Measurements from ENCODE around the gene NOTCH2. TPM values are rescaled to one million over a fixed set of nuclear protein-coding genes. Genes with fewer than 3 reads are reported as not detected.
"Not testable (repeated sequence)": the region's sequence is repeated elsewhere in the genome, so short reads cannot be mapped to it uniquely, and the experiment has no call there.

Gene NOTCH2
- total RNA-seq, 1 donor from 2014 or later: 48.8 TPM

DNA sequence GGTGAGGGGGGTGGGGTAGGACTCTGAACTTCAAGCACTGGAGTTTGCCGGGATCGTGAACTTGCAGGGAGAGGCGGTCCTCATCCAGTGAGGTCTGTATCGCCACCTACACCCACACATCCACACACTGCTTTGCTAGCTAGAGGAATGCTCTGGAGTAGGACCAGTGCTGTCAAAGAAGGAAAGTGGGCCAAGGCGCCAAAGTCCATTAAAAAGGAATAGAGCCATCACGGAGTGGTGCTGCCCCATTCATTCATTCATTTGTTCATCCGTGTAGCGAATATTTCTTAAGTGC is 405 bp upstream of the NOTCH2 start:
- DNase-seq (ENCODE audit: extremely low read depth, low read depth, low spot score): not testable (repeated sequence)

DNA sequence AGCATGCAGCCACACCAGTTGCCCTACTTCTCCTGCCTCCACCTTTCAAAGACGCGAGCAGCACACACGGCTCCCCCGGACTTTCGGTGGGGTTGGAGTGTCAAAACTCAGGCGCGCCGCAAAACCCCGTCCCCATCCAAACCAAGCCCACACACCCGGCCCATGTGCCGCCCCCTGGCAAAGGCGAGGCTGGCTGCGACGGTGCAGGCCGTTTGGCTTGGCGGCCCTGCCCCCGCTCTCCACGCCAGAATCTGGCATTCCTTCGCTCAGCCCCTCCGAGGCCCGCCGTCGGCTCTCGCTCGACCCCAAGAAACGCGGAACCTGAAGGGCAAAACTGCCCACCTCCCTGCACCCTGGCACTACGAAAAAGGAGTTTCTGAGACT is 787 bp downstream of the NOTCH2 start:
- not testable (repeated sequence) for DNase-seq (ENCODE audit: extremely low read depth, low read depth, low spot score)

DNA sequence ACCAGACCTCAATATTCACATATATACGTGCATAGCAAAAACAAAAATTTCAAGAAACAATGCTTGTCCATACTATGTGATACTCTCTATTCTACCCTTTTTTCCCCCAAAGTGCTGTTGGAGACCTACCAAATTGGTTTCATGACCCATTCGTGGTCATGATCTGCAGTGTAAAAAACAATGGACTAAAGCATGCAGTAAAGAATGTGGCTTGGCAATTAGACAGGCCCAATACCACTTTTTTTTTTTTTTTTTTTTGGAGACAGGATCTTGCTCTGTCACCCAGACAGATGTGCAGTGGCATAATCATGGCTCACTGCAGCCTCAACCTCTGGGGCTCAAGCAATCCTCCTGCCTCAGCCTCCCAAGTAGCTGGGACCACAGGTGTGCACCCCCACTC is 21.3 kb downstream of the NOTCH2 start:
- not testable (repeated sequence) for DNase-seq (ENCODE audit: extremely low read depth, low read depth, low spot score)

DNA sequence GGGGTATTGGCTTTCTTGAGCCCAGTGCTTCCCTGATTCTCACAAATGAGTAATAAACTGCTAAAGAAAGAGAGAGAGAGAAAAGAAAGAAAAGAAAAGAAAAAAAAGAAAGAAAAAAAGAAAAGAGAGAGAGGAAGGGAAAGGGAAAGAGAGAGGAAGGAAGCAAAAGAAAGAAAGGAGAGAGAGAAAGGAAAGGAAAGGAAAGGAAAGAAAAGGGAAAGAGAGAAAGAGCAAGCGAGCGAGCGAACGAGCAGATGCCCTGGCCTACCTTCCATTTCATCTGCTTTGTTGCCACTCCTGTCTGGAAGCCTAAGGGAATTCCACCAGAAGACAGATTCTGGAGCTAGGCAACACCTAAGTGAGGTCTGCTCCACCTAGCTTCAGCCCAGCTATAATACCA is 27.7 kb downstream of the NOTCH2 start:
- not testable (repeated sequence) for DNase-seq (ENCODE audit: extremely low read depth, low read depth, low spot score)

DNA sequence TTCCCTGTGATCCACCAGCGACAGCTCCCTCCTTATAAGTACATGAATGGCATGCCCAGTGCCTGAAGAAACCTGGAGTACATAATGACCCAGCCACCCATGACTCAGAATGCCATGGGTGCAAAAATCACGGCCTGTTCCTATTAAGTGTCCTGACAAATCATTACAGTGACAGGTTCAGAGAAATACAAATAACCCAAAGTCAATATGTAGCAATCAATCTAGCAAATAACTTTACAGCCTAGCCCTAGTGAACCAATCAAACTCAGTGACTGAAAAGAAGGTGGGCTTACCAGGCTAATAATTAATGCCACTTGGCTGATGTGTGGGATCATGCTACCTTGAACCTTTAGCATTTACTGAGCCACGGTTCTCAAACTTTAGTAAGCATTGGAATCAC is 37.2 kb downstream of the NOTCH2 start:
- DNase-seq (ENCODE audit: extremely low read depth, low read depth, low spot score): not testable (repeated sequence)

DNA sequence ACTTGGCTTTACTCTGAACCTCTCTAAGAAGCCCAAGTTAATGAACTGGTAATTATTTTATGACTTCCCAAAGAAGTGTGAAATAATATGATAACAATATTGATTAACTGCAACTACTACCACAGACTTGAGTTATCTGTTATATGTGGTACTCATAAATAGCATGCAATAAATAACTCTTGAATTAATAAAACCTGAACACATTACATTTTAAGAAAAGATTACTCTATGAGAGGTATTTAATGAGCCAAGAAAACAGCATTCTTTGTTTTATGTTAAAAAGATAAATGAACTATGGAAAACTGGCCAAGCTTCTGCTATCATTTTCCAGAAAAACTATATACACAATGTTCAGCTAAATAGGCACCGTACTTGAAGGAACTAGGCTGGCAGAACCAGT is 45.7 kb downstream of the NOTCH2 start:
- not testable (repeated sequence) for DNase-seq (ENCODE audit: extremely low read depth, low read depth, low spot score)

DNA sequence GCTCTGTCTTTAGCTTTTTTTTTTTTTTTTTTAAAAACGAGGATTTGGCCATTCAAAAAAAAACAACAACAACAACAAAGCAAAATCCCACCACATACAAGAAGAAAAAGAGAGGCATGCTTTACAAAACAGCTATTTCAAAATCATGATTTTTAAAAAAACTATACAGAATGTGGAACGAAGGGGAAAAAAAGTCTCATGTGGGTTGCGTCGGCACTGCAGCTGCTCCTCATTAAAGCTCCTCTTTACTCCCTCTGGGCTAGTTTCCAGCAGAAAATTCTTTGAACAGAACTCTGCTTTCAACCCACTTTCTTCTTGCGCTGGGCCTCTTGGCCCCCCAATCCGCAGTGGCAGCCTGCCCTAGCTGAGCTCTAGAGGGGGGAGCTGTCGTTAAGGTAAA is 54.5 kb downstream of the NOTCH2 start:
- not testable (repeated sequence) for DNase-seq (ENCODE audit: extremely low read depth, low read depth, low spot score)

DNA sequence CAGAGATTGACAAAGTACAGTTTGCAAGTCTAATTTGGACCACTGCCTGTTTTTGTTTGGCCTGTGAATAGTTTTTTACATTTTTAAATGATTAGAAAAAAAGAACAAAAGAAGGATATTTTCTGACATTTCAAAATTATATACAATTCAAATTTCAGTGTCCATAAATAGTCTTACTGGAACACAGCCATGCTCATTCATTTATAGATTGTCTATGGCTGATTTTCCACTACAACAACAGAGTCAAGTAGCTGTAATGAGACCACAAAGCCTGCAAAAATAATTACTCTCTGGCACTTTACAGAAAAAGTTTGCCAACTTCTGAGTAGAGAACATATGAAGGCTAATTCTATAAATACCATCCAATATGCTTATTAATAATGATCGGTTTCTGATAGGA is 61.1 kb downstream of the NOTCH2 start:
- not testable (repeated sequence) for DNase-seq (ENCODE audit: extremely low read depth, low read depth, low spot score)

DNA sequence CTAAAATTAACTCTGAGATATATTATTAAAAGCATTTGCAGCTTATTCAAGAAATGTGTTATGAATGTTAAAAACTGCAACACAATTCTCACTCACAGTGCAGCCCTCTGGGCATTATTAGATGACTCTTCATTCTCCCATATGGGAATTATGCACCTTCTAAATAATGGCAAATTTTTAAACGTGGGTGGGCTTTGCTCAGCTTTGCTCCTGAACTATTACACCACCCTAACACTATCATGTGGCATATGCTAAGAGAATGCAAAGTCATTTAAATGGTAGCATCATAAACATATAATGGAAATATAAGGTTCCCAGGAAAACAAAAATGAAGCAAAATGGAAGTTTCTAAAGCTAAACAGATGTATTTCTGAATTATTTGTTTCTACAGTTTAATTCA is 61.6 kb downstream of the NOTCH2 start:
- not testable (repeated sequence) for DNase-seq (ENCODE audit: extremely low read depth, low read depth, low spot score)

DNA sequence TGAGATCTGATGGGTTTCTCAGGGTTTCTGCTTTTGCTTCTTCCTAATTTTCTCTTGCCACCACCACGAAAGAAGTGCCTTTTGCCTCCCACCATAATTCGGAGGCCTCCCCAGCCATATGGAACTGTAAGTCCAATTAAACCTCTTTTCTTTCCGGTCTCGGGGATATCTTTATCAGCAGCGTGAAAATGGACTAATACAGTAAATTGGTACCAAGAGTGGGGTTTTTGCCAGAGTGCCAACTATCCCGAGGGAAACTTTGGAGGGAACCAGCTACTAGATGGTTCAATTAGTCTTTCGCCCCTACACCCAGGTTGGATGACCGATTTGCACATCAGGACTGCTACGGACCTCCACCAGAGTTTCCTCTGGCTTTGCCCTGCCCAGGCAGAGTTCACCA is 68.4 kb downstream of the NOTCH2 start:
- DNase-seq (ENCODE audit: extremely low read depth, low read depth, low spot score): not testable (repeated sequence)

DNA sequence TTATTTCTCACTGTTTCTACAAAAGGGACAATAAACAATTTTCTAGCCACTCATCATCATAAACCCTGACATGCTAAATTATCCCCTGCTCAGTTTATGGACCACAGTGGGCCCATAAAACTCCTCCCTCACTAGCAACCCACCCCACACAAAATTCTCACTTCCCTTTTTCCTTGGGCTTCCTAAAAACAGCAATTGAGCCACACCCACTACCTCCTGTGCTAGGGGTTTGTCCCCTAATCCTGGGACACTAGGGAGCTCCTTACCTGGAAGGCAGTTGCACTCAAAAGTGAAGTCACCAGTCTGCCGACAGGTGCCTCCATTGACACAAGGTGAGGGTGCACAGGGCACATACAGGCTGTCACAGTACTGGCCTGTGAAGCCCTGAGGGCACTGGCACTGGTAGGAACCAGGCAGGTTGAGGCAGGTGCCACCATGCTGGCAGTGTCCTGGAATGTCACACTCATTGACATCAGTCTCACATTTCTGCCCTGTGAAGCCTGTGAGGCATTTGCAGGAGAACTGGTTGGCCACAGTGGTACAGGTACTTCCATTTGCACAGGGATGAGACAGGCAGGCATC is 72.6 kb downstream of the NOTCH2 start:
- not testable (repeated sequence) for DNase-seq (ENCODE audit: extremely low read depth, low read depth, low spot score)

DNA sequence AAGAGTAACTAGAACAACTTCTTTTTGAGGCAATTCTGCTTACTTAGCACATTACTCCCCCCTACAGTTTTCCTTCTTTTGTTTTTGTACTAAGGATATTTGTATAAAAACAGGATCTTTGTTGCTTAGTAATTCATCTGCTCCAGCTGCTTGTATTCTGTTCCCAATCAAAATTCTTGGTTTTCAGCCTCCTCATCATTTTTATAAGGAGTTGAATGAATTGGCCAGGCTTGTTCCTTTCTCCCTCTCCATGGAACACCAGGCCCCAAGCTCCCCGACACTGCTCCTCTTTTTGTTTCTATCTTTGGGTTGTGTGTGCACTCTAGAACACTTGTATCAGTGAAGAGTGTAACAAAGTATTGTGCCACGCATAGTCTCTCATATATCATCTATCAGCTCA is 73.5 kb downstream of the NOTCH2 start:
- DNase-seq (ENCODE audit: extremely low read depth, low read depth, low spot score): not testable (repeated sequence)

DNA sequence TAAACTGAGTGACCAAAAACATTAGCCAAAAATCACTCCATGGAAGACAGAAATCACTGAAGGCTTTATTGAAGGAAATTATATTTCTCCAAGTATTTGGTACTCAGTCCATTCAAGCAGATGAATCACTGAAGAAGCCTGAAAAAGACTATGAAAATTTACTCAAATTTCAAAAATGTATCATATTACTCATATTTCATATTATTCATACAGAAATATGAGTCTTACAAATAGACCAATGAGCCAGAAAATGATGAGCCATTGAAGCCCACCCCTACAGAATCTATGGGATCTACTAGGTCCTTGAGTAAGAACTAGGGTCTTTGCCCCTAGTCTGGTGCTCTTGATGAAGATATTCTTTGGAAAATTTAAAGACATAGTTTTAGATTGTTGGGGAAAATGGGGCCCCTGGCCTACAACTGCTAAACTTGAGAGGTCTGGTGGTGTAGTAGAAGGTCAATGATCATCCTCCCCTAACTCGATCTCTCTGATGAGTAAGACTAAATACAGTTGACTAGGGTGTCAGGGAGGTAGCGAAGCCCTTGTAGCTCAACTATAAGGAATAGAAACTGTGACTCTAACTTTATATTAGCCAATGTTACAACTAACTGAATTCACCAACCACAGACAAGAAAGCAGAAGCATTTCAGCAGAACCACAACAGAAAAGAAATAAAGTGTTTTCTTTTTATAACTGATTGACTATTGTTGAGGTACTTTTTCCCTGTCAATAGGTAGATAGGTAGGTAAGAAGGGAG is 81.0 kb downstream of the NOTCH2 start:
- no peak for DNase-seq (ENCODE audit: extremely low read depth, low read depth, low spot score)

DNA sequence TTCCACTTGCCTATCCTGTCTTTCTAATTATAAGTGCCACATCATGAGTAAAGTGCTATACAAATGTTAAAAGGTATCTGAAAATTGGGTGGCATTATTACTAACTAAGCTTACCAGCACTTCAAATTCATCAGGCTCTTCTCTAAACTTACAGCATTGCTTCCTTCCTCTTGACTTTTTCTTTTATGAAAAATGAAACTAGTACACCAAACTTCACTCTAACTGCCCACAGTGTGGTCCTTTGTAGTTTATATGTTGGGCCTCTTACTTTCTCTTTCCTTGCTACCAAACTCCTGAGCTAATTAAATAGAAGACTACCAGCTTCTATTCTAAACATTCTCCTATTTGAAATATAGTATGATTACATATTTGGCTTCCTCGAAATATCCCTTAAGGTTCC is 81.8 kb downstream of the NOTCH2 start:
- DNase-seq (ENCODE audit: extremely low read depth, low read depth, low spot score): no peak

DNA sequence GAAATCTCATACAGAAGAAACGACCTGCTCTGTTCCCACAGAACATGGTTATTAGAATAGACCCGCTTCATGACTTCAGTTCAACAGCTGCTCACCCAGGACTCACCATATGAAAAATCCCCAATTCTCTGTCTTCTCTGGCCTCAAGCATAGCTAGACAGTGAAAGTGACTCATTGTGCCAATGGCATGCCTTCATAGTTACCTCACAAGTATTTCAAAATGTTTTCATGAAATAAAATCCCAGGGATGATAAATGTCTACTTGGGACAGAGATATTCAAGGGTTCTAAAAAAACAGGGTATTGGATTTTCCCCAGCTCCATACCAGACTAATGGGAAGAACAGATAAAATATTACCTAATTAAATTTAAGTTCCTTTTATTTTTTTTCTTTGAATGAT is 82.3 kb downstream of the NOTCH2 start:
- DNase-seq (ENCODE audit: extremely low read depth, low read depth, low spot score): no peak

DNA sequence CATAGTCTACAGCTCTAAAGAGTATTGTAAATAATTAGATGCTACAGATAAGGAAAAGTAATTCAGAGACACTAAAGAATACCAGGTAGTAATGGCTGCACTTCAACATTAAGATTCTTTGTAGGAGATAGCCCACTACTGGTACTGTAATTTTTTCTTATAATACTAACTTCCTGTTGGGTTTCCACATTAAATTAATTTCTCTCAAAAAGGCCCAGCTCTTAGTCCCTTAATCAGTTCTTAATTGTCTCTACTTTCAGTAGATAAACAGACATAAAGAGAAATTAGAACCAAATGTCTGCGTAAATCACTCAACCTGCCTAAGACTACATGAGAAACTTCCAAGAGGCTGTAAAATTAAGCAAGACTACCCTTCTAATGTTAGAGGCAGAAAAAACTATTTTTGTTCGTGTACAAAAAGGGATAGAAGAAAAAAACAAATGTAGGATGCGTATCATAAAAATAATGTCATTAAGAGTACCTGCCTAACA is 83.4 kb downstream of the NOTCH2 start:
- DNase-seq (ENCODE audit: extremely low read depth, low read depth, low spot score): no peak

DNA sequence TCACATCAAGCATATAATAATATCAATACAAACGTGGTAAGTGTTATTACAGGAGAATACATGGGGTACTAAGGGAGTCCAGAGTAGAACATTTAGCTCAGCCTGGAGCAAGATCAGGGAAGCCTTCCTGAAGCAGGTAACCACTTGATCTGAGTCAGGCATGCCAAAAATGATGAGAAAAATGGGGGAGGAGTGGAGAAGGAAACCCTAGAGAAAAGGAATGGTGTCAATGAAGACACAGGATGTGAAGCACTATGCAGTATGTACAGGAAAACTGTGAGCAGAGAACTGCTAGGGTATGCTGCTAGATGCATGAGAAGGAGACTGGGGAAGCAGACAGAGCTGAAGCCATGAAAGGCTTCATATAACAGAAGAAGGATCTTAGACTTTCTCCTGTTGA is 84.7 kb downstream of the NOTCH2 start:
- DNase-seq (ENCODE audit: extremely low read depth, low read depth, low spot score): no peak

DNA sequence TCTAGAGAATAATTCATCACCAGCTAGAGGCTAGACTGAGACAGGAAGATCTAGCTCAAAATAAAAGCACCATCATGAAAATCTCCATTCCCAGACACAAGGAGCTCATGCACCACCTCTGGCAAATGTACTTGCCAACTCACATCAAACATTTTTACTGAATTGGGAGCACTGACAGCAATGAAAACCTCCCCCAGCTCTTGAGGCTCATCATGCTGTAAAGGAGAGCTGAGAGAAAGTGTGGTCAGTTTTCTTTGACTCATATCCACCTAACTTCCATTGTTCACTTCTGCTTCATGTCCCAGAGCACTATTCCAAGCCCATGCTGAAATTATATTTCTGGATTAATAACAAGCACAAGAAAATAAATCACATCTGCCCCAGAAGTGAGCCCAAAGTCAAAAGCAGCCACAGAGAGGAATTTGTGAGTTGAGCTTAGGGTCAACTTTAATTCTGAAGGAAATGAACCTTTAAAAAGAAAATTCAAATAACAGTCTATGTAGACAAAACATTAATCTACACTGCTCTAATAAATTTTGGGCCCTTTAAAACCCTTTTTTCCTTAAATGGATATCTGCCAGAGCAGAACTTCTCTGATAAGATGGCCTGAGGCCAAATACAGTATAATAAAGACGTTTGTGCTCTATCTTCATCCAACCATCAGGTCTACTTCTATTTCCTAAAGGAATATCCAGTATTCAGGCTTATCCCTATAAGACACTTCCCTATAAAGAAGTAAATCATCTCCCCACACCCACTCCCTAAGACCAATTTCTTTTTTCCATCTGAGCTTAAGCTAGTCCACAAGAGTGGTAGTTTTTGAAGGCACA is 87.3 kb downstream of the NOTCH2 start:
- no peak for DNase-seq (ENCODE audit: extremely low read depth, low read depth, low spot score)

DNA sequence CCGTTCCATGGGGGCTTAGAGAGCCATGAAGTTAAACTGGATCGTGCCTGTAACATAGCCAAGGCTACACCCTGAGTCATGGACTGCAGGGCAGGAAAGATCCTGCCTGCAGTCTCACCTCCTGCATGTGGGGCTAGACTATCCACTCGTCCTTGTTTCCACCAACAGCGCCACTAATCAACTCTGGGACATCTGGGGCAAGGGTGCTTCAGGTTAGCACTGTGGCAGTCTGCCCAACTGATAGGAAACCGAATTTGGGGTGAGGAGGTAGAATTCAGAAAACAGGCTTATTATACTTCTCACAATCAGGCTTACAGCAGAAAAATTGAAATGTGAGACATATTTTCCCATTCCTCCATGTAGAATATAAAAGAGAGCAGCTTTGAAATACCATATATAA is 88.0 kb downstream of the NOTCH2 start:
- DNase-seq (ENCODE audit: extremely low read depth, low read depth, low spot score): no peak

DNA sequence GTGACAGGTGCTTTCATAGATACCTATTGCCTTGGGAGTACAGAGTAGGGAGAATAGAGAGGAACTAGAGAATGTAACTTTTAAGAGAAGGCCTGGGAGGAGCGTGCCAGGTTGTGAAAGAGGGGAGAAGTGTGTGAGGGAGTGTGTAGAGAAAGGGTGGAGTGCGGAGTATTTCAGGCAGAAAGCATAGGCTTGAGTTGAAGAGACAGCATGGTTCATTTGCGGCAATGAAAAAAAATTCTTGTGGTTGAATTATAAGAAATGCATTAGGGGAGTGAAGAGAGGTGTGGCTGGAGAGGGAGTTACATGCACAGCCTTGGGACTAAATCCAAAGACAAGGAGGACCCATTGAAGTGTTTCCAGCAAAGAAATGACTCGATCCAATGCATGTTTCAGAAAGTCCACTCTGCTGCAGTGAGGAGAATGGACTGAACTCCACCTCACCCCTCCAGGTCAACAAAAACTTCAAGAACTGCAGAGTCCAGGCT is 91.4 kb downstream of the NOTCH2 start:
- no peak for DNase-seq (ENCODE audit: extremely low read depth, low read depth, low spot score)

DNA sequence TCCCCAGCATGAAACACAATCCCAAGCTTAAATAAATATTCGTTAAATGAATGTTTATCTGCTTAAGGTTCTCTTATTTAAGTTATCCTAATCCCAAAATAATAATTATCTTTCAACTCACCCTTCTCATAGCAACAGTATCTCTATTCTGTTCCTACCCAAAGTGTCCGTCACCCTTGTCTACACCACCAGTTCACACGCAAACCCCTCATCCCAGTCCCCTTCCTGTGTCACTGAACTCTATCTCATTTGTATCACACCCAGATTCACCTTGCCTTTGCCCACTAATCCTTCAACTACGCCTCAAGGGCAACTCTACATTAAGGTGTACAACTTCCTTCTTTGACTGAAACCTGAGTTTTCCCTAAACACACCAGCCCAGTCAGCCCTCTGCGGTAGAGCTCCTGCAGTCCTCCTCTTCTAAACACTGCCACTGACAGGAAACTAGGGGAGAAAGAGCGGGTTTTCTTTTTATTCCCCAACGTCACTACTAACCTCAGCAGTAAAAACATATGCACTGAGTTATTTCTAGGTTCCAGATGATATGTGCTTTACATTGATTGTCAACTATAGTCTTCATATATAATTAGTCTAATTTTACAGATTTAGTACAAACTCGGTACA is 92.2 kb downstream of the NOTCH2 start:
- DNase-seq (ENCODE audit: extremely low read depth, low read depth, low spot score): not testable (repeated sequence)
